ENCODE data around the gene SCART1. TPM values are rescaled to one million over a fixed set of nuclear protein-coding genes. Genes with fewer than 3 reads are reported as not detected.
"Not testable (repeated sequence)": the region's sequence is repeated elsewhere in the genome, so short reads cannot be mapped to it uniquely, and the experiment has no call there.

SCART1 gene
- total and polyA plus RNA-seq, 4 donors, result 0.33 to 4.8 (median 2.0) TPM

- no peaks in the 10 kb centered on the region for H3K27me3 ChIP-seq (ENCODE audit: control insufficient read depth in 3 of 3, insufficient read depth in 3 of 3, low read length in 2 of 3)
- ATAC-seq (ENCODE audit: insufficient read depth, low FRiP score), result no peak
- WGBS, 2 donors, result 81 to 85% methylated on average over 11 of the region's 11 CpGs
These were observed 15.0 kb upstream of the SCART1 start for GRCh38 chr10:133438711-133439273.

GRCh38 chr10:133439517-133440461, 14.0 kb upstream of the SCART1 start:
- Histone ChIP-seq H3K36me3 (ENCODE audit: control insufficient read depth in 4 of 4, insufficient read depth in 4 of 4, low read length in 4 of 4) (no peaks in the 10 kb centered on the region), H3K9ac (ENCODE audit: insufficient read depth in 1 of 2, low read length in 2 of 2) (no peak overlapping the region), H3K27ac (ENCODE audit: low read depth in 1 of 2, low read length in 1 of 2) (no peak overlapping the region), H3K9me3 (ENCODE audit: control insufficient read depth in 4 of 4, insufficient read depth in 3 of 4, low read length in 3 of 4) (peaks cover 0 to 7% (median 2%) of the 10 kb centered on the region in 4 donors), H3K27me3 (ENCODE audit: control insufficient read depth in 3 of 3, insufficient read depth in 3 of 3, low read length in 2 of 3) (no peaks in the 10 kb centered on the region), H3K4me1 (ENCODE audit: control insufficient read depth in 5 of 5, insufficient read depth in 5 of 5, low read length in 5 of 5) (no peaks in the 10 kb centered on the region), H3K4me3 (no peak overlapping the region)
- WGBS, 2 donors, result 91 to 92% methylated on average over 25 of the region's 25 CpGs
- DNase-seq, result no peak
- TF ChIP-seq CTCF (IDR thresholded peaks at IDR 0.05; ENCODE audit: control extremely low read depth, extremely low read depth), result no peak
- no peak for ATAC-seq (ENCODE audit: insufficient read depth, low FRiP score)

More at GRCh38 chr10:133438711-133439273, 15.0 kb upstream of the SCART1 start:
- H3K27ac ChIP-seq (ENCODE audit: low read depth in 1 of 2, low read length in 1 of 2), result no peak overlapping the region
- H3K9me3 ChIP-seq (ENCODE audit: control insufficient read depth in 4 of 4, insufficient read depth in 3 of 4, low read length in 3 of 4), result peaks cover 0 to 6% (median 2%) of the 10 kb centered on the region in 4 donors
- H3K4me1 ChIP-seq (ENCODE audit: control insufficient read depth in 5 of 5, insufficient read depth in 5 of 5, low read length in 5 of 5), result no peaks in the 10 kb centered on the region
- H3K36me3 ChIP-seq (ENCODE audit: control insufficient read depth in 4 of 4, insufficient read depth in 4 of 4, low read length in 4 of 4), result no peaks in the 10 kb centered on the region
- H3K9ac ChIP-seq (ENCODE audit: insufficient read depth in 1 of 2, low read length in 2 of 2), result no peak overlapping the region
- H3K4me3 ChIP-seq, result no peak overlapping the region
- TF ChIP-seq CTCF (IDR thresholded peaks at IDR 0.05; ENCODE audit: control extremely low read depth, extremely low read depth), result no peak
- no peak for DNase-seq

- Histone ChIP-seq H3K27ac (ENCODE audit: low read depth in 1 of 2, low read length in 1 of 2) (no peak overlapping the region), H3K9me3 (ENCODE audit: control insufficient read depth in 4 of 4, insufficient read depth in 3 of 4, low read length in 3 of 4) (peaks cover 0 to 14% (median 2%) of the 10 kb centered on the region in 4 donors), H3K27me3 (ENCODE audit: control insufficient read depth in 3 of 3, insufficient read depth in 3 of 3, low read length in 2 of 3) (no peaks in the 10 kb centered on the region), H3K9ac (ENCODE audit: insufficient read depth in 1 of 2, low read length in 2 of 2) (no peak overlapping the region), H3K4me1 (ENCODE audit: control insufficient read depth in 5 of 5, insufficient read depth in 5 of 5, low read length in 5 of 5) (no peaks in the 10 kb centered on the region), H3K36me3 (ENCODE audit: control insufficient read depth in 4 of 4, insufficient read depth in 4 of 4, low read length in 4 of 4) (no peaks in the 10 kb centered on the region), H3K4me3 (no peak overlapping the region)
- TF ChIP-seq CTCF (IDR thresholded peaks at IDR 0.05; ENCODE audit: control extremely low read depth, extremely low read depth), result no peak
- WGBS, 2 donors, result 95 to 96% methylated on average over 16 to 18 of the region's 18 CpGs
- DNase-seq (no peak), ATAC-seq (ENCODE audit: insufficient read depth, low FRiP score) (no peak)
These were observed 13.0 kb upstream of the SCART1 start for GRCh38 chr10:133440633-133441285.

GRCh38 chr10:133441356-133441755, 12.4 kb upstream of the SCART1 start:
- not testable (repeated sequence) for ATAC-seq (ENCODE audit: insufficient read depth, low FRiP score); H3K4me3 ChIP-seq; DNase-seq; H3K36me3 ChIP-seq (ENCODE audit: control insufficient read depth in 4 of 4, insufficient read depth in 4 of 4, low read length in 4 of 4); H3K4me1 ChIP-seq (ENCODE audit: control insufficient read depth in 5 of 5, insufficient read depth in 5 of 5, low read length in 5 of 5); H3K9ac ChIP-seq (ENCODE audit: insufficient read depth in 1 of 2, low read length in 2 of 2); H3K27me3 ChIP-seq (ENCODE audit: control insufficient read depth in 3 of 3, insufficient read depth in 3 of 3, low read length in 2 of 3); H3K27ac ChIP-seq (ENCODE audit: low read depth in 1 of 2, low read length in 1 of 2)
- H3K9me3 ChIP-seq (ENCODE audit: control insufficient read depth in 4 of 4, insufficient read depth in 3 of 4, low read length in 3 of 4), result peaks cover 0 to 17% (median 2%) of the 10 kb centered on the region in 4 donors
- 81 to 91% methylated on average over 11 to 14 of the region's 21 CpGs for WGBS, 2 donors
